Naive thymus-derived CD4-positive, alpha-beta T cell (primary cell): Measurements from ENCODE around the gene LRRC55. TPM values are rescaled to one million over a fixed set of nuclear protein-coding genes. Genes with fewer than 3 reads are reported as not detected.

Experiments
- ATAC-seq: fragments of 150-1000 bp; cut with Tn5 transposase; 2 replicates; pipeline ENCODE4 v1.10.0; 2021; ENCODE audit warnings: mild to moderate bottlenecking, moderate library complexity
- CTCF ChIA-PET: fragments of 350-600 bp; sonication (Branson Sonifier 250); formaldehyde crosslinking; loops from one replicate; lab custom pipeline; 2021; ENCODE audit warnings: antibody characterized with exemption; lab: Charles Lee
- POLR2A ChIA-PET: fragments of 350-600 bp; sonication (Branson Sonifier 250); formaldehyde crosslinking; loops from one replicate; lab custom pipeline; 2021; ENCODE audit warnings: antibody characterized with exemption, inconsistent platforms; lab: Charles Lee
- DNase-seq, 9 donors: peaks; one replicate each; pipeline versions ENCODE4 v3.0.0 to v3.0.0-alpha.2; 2020 to 2022; ENCODE audit warnings: mixed read lengths in 1 of 9
- H3K27ac ChIP-seq: one replicate; pipeline ENCODE4 v1.7.0; 2013; ENCODE audit warnings: mild to moderate bottlenecking, low read depth, low read length, moderate library complexity
- H3K27me3 ChIP-seq, 2 donors: one replicate each; pipeline ENCODE4 v1.7.0; 2013; ENCODE audit warnings: low read length in 2 of 2, mild to moderate bottlenecking in 2 of 2, moderate library complexity in 2 of 2; ENCODE audit not compliant: control insufficient read depth in 2 of 2, insufficient read depth in 2 of 2
- H3K36me3 ChIP-seq, 3 experiments: 1 replicate in 2 of 3; 2 replicates in 1 of 3; pipeline ENCODE4 v1.7.0; 2013; ENCODE audit warnings: low read length in 3 of 3, mild to moderate bottlenecking in 3 of 3, moderate library complexity in 1 of 3; ENCODE audit not compliant: insufficient read depth in 3 of 3, control insufficient read depth in 2 of 3
- H3K4me1 ChIP-seq, 2 donors: one replicate each; pipeline ENCODE4 v1.7.0; 2013; ENCODE audit warnings: low read length in 2 of 2, mild to moderate bottlenecking in 2 of 2, moderate library complexity in 1 of 2; ENCODE audit not compliant: control insufficient read depth in 2 of 2, insufficient read depth in 2 of 2
- H3K4me3 ChIP-seq: 2 replicates; pipeline ENCODE4 v1.7.0; 2013; ENCODE audit warnings: mild to moderate bottlenecking, low read length
- H3K9me3 ChIP-seq, 3 experiments: 1 replicate in 2 of 3; 2 replicates in 1 of 3; pipeline ENCODE4 v1.7.0; 2013; ENCODE audit warnings: low read length in 3 of 3; ENCODE audit not compliant: control insufficient read depth in 2 of 3
- H3K27ac Mint-ChIP-seq, 9 donors: one replicate each; pipeline ENCODE4 v1.8.0; 2020 to 2022; ENCODE audit warnings: mixed read lengths in 9 of 9, mild to moderate bottlenecking in 8 of 9, moderate library complexity in 5 of 9, inconsistent platforms in 2 of 9
- H3K27me3 Mint-ChIP-seq, 5 donors: one replicate each; pipeline ENCODE4 v1.8.0; 2021 to 2022; ENCODE audit warnings: mixed read lengths in 5 of 5, mild to moderate bottlenecking in 1 of 5
- H3K36me3 Mint-ChIP-seq, 5 donors: one replicate each; pipeline ENCODE4 v1.8.0; 2020 to 2022; ENCODE audit warnings: mixed read lengths in 5 of 5, mild to moderate bottlenecking in 3 of 5, inconsistent platforms in 1 of 5
- H3K4me1 Mint-ChIP-seq, 7 donors: one replicate each; pipeline ENCODE4 v1.8.0; 2020 to 2022; ENCODE audit warnings: mixed read lengths in 7 of 7, mild to moderate bottlenecking in 3 of 7, inconsistent platforms in 1 of 7
- H3K4me3 Mint-ChIP-seq, 10 donors: one replicate each; pipeline ENCODE4 v1.8.0; 2020 to 2022; ENCODE audit warnings: mild to moderate bottlenecking in 10 of 10, mixed read lengths in 10 of 10, moderate library complexity in 6 of 10, inconsistent platforms in 2 of 10
- H3K9me3 Mint-ChIP-seq, 11 donors: one replicate each; pipeline ENCODE4 v1.8.0; 2020 to 2022; ENCODE audit warnings: mixed read lengths in 11 of 11, mild to moderate bottlenecking in 4 of 11, inconsistent platforms in 1 of 11, moderate library complexity in 1 of 11
- intact Hi-C, 2 donors: fragments of 100-400 bp; cut with micrococcal nuclease; formaldehyde crosslinking; loops; one replicate each; pipeline ENCODE4 v1.15.1; 2023
- polyA plus RNA-seq, 2 donors: library from polyadenylated mRNA; unstranded; fragments of 300-500 nt; fragmentation: Illumina TruSeq; gene quantifications; one replicate each; pipeline ENCODE4 v1.2.3, GENCODE V29; 2021
- total RNA-seq, 6 experiments: library from RNA in 5 of 6; stranded (reverse) in 5 of 6; gene quantifications; 1 replicate in 5 of 6; 2 replicates in 1 of 6; pipeline ENCODE4 v1.2.3 and lab custom pipeline; 2021 to 2026

LRRC55 gene
- total and polyA plus RNA-seq, 7 experiments from 2014 or later: not detected

DNA sequence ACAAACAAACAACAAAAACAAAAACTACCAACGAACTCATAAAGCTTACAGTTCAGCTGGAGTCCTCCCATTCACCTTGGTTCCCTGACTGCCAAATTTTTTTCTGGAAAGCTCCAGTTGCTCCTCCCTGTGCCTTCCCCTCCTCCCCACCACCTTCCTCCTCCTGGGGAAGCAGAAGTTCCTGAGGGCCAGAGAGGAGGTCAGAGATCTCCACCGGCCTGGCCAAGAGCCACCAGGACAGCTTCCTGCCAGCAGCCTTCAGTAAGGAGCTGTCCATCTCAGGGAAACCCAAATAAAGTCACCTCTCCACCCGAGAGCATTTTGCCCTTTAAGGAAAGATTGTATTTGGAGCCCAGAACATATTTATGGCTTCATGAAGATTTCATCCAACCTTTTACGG lies 35.3 kb downstream of the LRRC55 start:
- Mint-ChIP-seq H3K4me3 (no peak overlapping the region), H3K27me3 (peaks cover 0 to 38% (median 24%) of the 10 kb centered on the region in 5 donors), H3K36me3 (no peaks in the 10 kb centered on the region), H3K27ac (no peak overlapping the region), H3K9me3 (peaks cover 0 to 3% (median 0%) of the 10 kb centered on the region in 11 donors), H3K4me1 (peaks cover 0 to 1% (median 0%) of the 10 kb centered on the region in 7 donors)
- Histone ChIP-seq H3K9me3 (no peaks in the 10 kb centered on the region), H3K27ac (no peak overlapping the region), H3K36me3 (no peaks in the 10 kb centered on the region), H3K4me1 (no peaks in the 10 kb centered on the region), H3K4me3 (no peak overlapping the region), H3K27me3 (no peaks in the 10 kb centered on the region)
- ChIA-PET CTCF (no interaction called here), POLR2A (no interaction called here)
- no peak for ATAC-seq
- intact Hi-C loops: no loop called here
- DNase-seq: no peak

DNA sequence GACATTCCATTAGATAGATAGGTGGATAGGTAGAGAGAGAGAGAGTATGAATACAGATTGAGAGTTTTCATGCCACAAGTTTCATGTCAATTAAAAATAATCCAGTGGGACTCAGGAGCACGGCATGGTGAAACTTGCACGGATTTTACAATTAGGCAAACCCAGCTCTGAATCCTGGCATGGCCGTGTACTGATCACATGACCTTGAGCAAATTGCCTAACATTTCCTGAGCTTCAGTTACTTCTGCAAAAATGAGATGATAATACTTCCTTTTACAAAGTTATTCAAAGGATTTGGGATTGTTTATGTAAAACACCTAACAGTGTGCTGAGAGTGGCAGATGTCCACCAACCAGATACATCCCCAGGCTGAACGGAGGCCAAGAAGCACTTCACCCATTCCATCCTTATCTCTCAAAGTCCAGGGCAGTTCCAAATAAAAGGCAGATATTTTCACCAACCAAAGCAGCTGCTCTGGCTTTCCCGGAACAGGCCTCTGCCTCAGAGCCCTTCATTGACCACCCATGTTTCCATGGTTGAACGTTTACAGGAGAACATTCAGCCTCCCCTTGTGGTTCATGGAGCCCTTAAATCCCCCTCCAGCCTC lies 37.4 kb downstream of the LRRC55 start:
- ChIA-PET CTCF (no interaction called here), POLR2A (no interaction called here)
- H3K4me1 Mint-ChIP-seq: peaks cover 0 to 1% (median 0%) of the 10 kb centered on the region in 7 donors
- H3K9me3 Mint-ChIP-seq: peaks cover 0 to 3% (median 0%) of the 10 kb centered on the region in 11 donors
- DNase-seq (no peak), ATAC-seq (no peak)
- H3K36me3 ChIP-seq: no peaks in the 10 kb centered on the region
- peaks cover 0 to 38% (median 24%) of the 10 kb centered on the region in 5 donors for H3K27me3 Mint-ChIP-seq
- intact Hi-C loops: no loop called here
- no peak overlapping the region for H3K27ac ChIP-seq
- no peak overlapping the region for H3K4me3 Mint-ChIP-seq
- no peaks in the 10 kb centered on the region for H3K4me1 ChIP-seq
- H3K36me3 Mint-ChIP-seq: no peaks in the 10 kb centered on the region
- no peak overlapping the region for H3K27ac Mint-ChIP-seq
- H3K4me3 ChIP-seq: no peak overlapping the region
- no peaks in the 10 kb centered on the region for H3K9me3 ChIP-seq
- no peaks in the 10 kb centered on the region for H3K27me3 ChIP-seq

DNA sequence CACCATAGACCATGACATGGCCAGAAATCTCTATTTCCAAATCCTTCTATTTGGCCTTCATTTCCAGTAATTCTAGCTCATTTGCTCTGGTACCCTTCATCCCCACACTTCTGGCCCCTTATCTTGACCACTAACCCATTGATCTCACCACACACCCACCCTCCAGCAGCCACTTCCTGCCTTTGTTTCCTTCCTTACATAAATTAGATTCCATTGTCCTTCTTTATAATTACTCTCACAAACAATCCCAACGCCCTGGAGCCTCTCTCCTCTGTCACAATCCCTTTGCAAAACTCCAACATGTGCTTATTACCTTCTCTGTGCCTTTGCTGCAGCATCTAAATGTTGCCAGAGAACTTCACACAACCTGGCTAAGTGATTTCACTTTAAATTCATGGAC lies 40.5 kb downstream of the LRRC55 start:
- H3K4me1 ChIP-seq: no peaks in the 10 kb centered on the region
- peaks cover 0 to 2% (median 0%) of the 10 kb centered on the region in 11 donors for H3K9me3 Mint-ChIP-seq
- no peak overlapping the region for H3K4me3 Mint-ChIP-seq
- CTCF ChIA-PET: no interaction called here
- no peak overlapping the region for H3K27ac Mint-ChIP-seq
- no peak overlapping the region for H3K27ac ChIP-seq
- no peaks in the 10 kb centered on the region for H3K9me3 ChIP-seq
- intact Hi-C loops: no loop called here
- H3K27me3 ChIP-seq: no peaks in the 10 kb centered on the region
- H3K4me3 ChIP-seq: no peak overlapping the region
- DNase-seq (no peak), ATAC-seq (no peak)
- H3K36me3 Mint-ChIP-seq: no peaks in the 10 kb centered on the region
- POLR2A ChIA-PET: no interaction called here
- peaks cover 0 to 1% (median 0%) of the 10 kb centered on the region in 7 donors for H3K4me1 Mint-ChIP-seq
- H3K36me3 ChIP-seq: no peaks in the 10 kb centered on the region
- H3K27me3 Mint-ChIP-seq: peaks cover 0 to 30% (median 18%) of the 10 kb centered on the region in 5 donors

DNA sequence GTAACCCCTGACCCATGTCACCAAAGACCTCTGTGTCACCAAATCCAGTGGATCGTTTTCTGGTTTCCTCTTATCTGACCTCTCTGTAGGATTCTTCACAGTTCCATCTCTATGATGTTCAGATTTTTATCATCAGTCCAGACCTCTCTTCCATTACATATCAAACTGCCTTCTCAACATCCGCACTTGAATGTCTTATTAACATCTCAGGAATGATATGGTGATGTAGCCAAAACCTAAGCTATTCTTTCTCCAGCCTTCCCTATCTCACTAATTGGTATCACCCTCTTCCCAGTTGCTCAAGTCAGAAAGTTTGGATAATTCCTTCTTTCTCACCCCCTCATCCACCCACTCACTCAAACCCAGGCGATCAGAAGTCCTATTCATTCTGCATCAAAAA lies 41.8 kb downstream of the LRRC55 start:
- POLR2A ChIA-PET: no interaction called here
- no peak overlapping the region for H3K27ac Mint-ChIP-seq
- peaks cover 0 to 27% (median 22%) of the 10 kb centered on the region in 5 donors for H3K27me3 Mint-ChIP-seq
- Histone ChIP-seq H3K27ac (no peak overlapping the region), H3K4me3 (no peak overlapping the region), H3K27me3 (no peaks in the 10 kb centered on the region), H3K9me3 (no peaks in the 10 kb centered on the region), H3K4me1 (no peaks in the 10 kb centered on the region), H3K36me3 (no peaks in the 10 kb centered on the region)
- peaks cover 0 to 1% (median 0%) of the 10 kb centered on the region in 7 donors for H3K4me1 Mint-ChIP-seq
- no peak for DNase-seq
- no peaks in the 10 kb centered on the region for H3K36me3 Mint-ChIP-seq
- intact Hi-C loops: no loop called here
- ATAC-seq: no peak
- no peak overlapping the region for H3K4me3 Mint-ChIP-seq
- peaks cover 0 to 2% (median 0%) of the 10 kb centered on the region in 11 donors for H3K9me3 Mint-ChIP-seq
- CTCF ChIA-PET: no interaction called here

DNA sequence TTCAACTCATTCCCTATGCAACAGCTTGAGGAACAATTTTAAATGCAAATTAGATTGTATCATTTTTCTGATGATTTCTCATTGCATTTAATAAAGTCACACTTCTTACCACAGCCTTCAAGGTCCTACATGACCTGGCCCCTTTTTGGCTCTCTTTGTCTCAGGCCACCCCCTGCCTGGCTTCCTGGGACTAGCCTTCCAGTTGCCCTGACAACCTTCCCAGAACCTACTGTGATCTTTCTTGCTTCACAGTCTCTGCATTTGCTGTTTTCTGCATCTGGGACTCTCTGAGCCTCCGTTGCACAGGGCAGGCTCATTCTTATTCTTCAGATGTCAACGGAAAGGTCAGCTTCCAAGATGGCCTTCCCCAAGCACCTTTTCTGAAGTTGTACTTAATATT lies 42.4 kb downstream of the LRRC55 start:
- Histone ChIP-seq H3K27ac (no peak overlapping the region), H3K36me3 (no peaks in the 10 kb centered on the region), H3K4me1 (no peaks in the 10 kb centered on the region), H3K9me3 (no peaks in the 10 kb centered on the region), H3K4me3 (no peak overlapping the region), H3K27me3 (no peaks in the 10 kb centered on the region)
- Mint-ChIP-seq H3K27me3 (peaks cover 0 to 26% (median 24%) of the 10 kb centered on the region in 5 donors), H3K27ac (no peak overlapping the region), H3K9me3 (peaks cover 0 to 2% (median 0%) of the 10 kb centered on the region in 11 donors), H3K4me1 (peaks cover 0 to 1% (median 0%) of the 10 kb centered on the region in 7 donors), H3K4me3 (no peak overlapping the region), H3K36me3 (no peaks in the 10 kb centered on the region)
- CTCF ChIA-PET: no interaction called here
- ATAC-seq: no peak
- no peak for DNase-seq
- POLR2A ChIA-PET: no interaction called here
- intact Hi-C loops: no loop called here

DNA sequence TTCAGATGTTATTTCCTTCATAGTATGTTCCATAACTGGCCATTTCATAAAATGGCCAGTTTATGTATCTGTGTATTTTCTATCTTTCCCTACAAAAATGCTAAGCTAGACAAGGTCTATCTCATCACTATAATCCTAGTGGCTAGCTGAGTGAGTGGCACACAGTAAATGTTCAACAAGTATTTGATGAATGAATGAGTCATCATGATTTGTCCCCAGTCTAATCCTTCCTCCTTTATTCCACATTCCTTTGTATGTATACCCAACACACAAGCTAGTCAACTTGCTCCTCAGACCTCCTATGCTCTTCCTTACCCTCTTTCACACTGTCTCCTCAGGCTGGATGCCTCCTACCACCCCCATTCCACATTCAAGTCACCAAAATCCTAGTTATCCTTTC lies 42.8 kb downstream of the LRRC55 start:
- H3K4me3 Mint-ChIP-seq: no peak overlapping the region
- intact Hi-C loops: no loop called here
- no peaks in the 10 kb centered on the region for H3K36me3 Mint-ChIP-seq
- H3K9me3 ChIP-seq: no peaks in the 10 kb centered on the region
- H3K4me3 ChIP-seq: no peak overlapping the region
- H3K27ac Mint-ChIP-seq: no peak overlapping the region
- H3K36me3 ChIP-seq: no peaks in the 10 kb centered on the region
- no peaks in the 10 kb centered on the region for H3K4me1 Mint-ChIP-seq
- no peaks in the 10 kb centered on the region for H3K27me3 ChIP-seq
- POLR2A ChIA-PET: no interaction called here
- H3K4me1 ChIP-seq: no peaks in the 10 kb centered on the region
- H3K27me3 Mint-ChIP-seq: peaks cover 2 to 27% (median 21%) of the 10 kb centered on the region in 5 donors
- DNase-seq (no peak), ATAC-seq (no peak)
- peaks cover 0 to 2% (median 0%) of the 10 kb centered on the region in 11 donors for H3K9me3 Mint-ChIP-seq
- no peak overlapping the region for H3K27ac ChIP-seq
- CTCF ChIA-PET: no interaction called here

DNA sequence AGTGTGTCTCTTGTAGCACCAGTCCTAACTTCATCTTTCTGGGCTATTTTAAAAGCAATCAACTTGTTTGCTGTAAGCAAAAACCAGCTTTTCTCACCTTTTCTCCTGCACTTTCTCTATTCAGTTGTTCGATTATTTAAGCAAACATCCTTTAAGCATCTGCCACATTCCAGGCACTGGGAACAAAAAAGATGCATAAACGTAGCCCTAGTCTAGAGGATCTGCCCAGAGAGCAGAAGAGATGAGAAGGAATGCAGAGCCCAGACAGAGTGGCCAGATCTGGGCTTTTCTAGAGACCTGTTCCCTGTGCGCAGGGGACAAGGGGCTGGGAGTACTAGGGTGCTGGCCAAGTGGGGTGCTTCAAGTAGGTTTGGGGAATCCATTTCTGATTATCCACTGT lies 46.8 kb downstream of the LRRC55 start:
- Mint-ChIP-seq H3K9me3 (peaks cover 0 to 3% (median 0%) of the 10 kb centered on the region in 11 donors), H3K4me3 (no peak overlapping the region), H3K36me3 (no peaks in the 10 kb centered on the region), H3K27me3 (peaks cover 39 to 60% (median 50%) of the 10 kb centered on the region in 5 donors), H3K27ac (no peak overlapping the region), H3K4me1 (peaks cover 0 to 6% (median 6%) of the 10 kb centered on the region in 7 donors)
- no peaks in the 10 kb centered on the region for H3K9me3 ChIP-seq
- no peak for DNase-seq
- no peaks in the 10 kb centered on the region for H3K4me1 ChIP-seq
- no peak overlapping the region for H3K27ac ChIP-seq
- H3K4me3 ChIP-seq: no peak overlapping the region
- H3K27me3 ChIP-seq: no peaks in the 10 kb centered on the region
- ChIA-PET CTCF (no interaction called here), POLR2A (no interaction called here)
- no peak for ATAC-seq
- intact Hi-C loops: no loop called here
- no peaks in the 10 kb centered on the region for H3K36me3 ChIP-seq
